Mammary epithelial cell (primary cell): Measurements from ENCODE around the gene ZSWIM3.

Experiments
- CTCF ChIP-seq, 2 donors: IDR thresholded peaks in 1 of 2; conservative IDR thresholded peaks in 1 of 2; 2 replicates each; pipeline ENCODE4 v1.5.1; 2011 to 2012; ENCODE audit warnings: inconsistent platforms in 2 of 2, low read length in 2 of 2, mild to moderate bottlenecking in 2 of 2, control low read depth in 1 of 2, low read depth in 1 of 2; ENCODE audit not compliant: insufficient read depth in 1 of 2; ENCODE audit errors: extremely low read depth in 1 of 2
- EZH2 ChIP-seq: IDR thresholded peaks from 2 replicates; pipeline ENCODE4 v1.6.1; 2012; ENCODE audit warnings: low read length, inconsistent platforms, borderline replicate concordance

GRCh38 chr20:45892828-45893500 lies 35.5 kb downstream of the ZSWIM3 start:
- TF ChIP-seq CTCF (conservative IDR thresholded peaks at IDR 0.05 in 1 of 2, IDR thresholded peaks at IDR 0.05 in 1 of 2; ENCODE audit: extremely low read depth in 1 of 2, insufficient read depth in 1 of 2, low read depth in 1 of 2, low read length in 2 of 2) (no peak), EZH2 (no peak)
